Lower lobe of right lung (tissue), 2 donors: ENCODE results near the gene TFPI. TPM values are rescaled to one million over a fixed set of nuclear protein-coding genes. Genes with fewer than 3 reads are reported as not detected.

ENCODE experiments used
- ATAC-seq, 2 donors: fragments of 200-7000 bp; cut with Tn5 transposase; one replicate each; pipeline ENCODE4 v1.9.1; 2020 to 2022; ENCODE audit warnings: mild to moderate bottlenecking in 2 of 2, moderate library complexity in 2 of 2
- DNase-seq: peaks from one replicate; pipeline ENCODE4 v3.0.0-alpha.2; 2020
- H3K27ac ChIP-seq: fragments of 200-600 bp; one replicate; pipeline ENCODE4 v1.8.0; 2022
- H3K27me3 ChIP-seq: fragments of 200-600 bp; one replicate; pipeline ENCODE4 v1.8.0; 2022; ENCODE audit warnings: low read depth
- H3K36me3 ChIP-seq: fragments of 200-600 bp; one replicate; pipeline ENCODE4 v1.8.0; 2022; ENCODE audit warnings: mild to moderate bottlenecking
- H3K4me1 ChIP-seq: fragments of 200-600 bp; one replicate; pipeline ENCODE4 v1.8.0; 2022
- H3K4me3 ChIP-seq: fragments of 200-600 bp; one replicate; pipeline ENCODE4 v1.8.0; 2022; ENCODE audit warnings: mild to moderate bottlenecking
- H3K9me3 ChIP-seq: fragments of 200-600 bp; one replicate; pipeline ENCODE4 v1.8.0; 2022
- intact Hi-C: fragments of 100-400 bp; cut with DNase I; formaldehyde crosslinking; loops from one replicate; pipeline ENCODE4 v1.11.0; 2022
- total RNA-seq: library from RNA; stranded (reverse); fragmentation: NEBNext Ultra II Directional; extraction: Animal tissue kit (Norgen Biotek cat#: 25700); gene quantifications from one replicate; pipeline ENCODE4 v1.2.1, GENCODE V29; 2021
- TF ChIP-seq, protein P1 (sequence below): fragments of 200-600 bp; IDR thresholded peaks from one replicate; pipeline ENCODE4 v1.8.0; 2022; ENCODE audit warnings: antibody characterized with exemption, mild to moderate bottlenecking
- donor health status: DM: no; HTN: yes; CAD: no; lungs with severe emphysema.

The TFPI gene
- total RNA-seq, 1 donor from 2014 or later = 311 TPM

DNA sequence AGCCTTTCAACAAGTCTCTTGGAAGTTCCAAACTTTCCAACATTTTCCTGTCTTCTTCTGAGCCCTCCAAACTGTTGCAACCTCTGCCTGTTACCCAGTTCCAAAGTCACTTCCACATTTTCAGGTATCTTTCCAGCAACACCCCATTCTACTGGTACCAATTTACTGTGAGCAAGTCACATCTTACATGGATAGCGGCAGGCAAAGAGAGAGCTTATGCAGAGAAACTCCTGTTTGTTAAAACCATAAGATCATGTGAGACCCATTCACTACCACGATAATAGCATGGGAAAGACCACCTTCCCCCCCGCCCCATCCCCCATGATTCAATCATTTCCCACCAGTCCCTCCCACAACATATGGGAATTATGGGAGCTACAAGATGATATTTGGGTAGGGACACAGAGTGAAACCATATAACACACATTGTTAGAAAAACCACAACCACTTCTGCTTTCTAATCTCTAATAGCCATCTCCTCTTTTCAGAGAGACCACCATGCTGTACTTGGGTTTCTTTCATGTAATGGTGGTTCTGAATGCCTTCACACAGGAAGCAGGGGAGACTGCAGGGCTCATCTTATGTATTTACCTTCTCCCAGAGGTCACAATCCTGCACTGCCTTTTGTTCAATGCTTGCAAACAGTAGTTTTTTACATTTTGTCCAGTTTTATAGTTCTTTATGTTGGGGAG is 60.2 kb downstream of the TFPI start:
- H3K9me3 ChIP-seq = no peaks in the 10 kb centered on the region
- H3K36me3 ChIP-seq = peaks cover 38% of the 10 kb centered on the region
- H3K27ac ChIP-seq = no peak overlapping the region
- intact Hi-C loops = no loop called here
- H3K4me1 ChIP-seq = peaks cover 13% of the 10 kb centered on the region
- H3K27me3 ChIP-seq = no peaks in the 10 kb centered on the region
- TF ChIP-seq, protein P1, sequence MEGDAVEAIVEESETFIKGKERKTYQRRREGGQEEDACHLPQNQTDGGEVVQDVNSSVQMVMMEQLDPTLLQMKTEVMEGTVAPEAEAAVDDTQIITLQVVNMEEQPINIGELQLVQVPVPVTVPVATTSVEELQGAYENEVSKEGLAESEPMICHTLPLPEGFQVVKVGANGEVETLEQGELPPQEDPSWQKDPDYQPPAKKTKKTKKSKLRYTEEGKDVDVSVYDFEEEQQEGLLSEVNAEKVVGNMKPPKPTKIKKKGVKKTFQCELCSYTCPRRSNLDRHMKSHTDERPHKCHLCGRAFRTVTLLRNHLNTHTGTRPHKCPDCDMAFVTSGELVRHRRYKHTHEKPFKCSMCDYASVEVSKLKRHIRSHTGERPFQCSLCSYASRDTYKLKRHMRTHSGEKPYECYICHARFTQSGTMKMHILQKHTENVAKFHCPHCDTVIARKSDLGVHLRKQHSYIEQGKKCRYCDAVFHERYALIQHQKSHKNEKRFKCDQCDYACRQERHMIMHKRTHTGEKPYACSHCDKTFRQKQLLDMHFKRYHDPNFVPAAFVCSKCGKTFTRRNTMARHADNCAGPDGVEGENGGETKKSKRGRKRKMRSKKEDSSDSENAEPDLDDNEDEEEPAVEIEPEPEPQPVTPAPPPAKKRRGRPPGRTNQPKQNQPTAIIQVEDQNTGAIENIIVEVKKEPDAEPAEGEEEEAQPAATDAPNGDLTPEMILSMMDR = no peak
- DNase-seq = no peak
- no peak overlapping the region for H3K4me3 ChIP-seq
- ATAC-seq = no peak

DNA sequence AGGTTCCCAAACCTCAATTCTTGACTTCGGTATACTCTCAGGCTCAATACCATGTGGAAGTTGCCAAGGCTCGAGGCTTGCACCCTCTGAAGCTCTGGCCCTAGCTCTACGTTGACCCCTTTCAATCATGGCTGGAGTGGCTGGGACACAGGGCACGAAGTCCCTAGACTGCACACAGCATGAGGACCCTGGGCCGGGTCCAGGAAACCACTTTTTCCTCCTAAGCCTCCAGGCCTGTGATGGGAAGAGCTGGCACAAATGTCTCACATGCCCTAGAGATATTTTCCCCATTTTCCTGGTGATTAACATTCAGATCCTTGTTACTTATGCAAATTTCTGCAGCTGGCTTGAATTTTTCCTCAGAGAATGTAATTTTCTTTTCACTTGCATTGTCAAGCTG is 61.1 kb downstream of the TFPI start:
- intact Hi-C loops = no loop called here
- Histone ChIP-seq H3K36me3 (peaks cover 38% of the 10 kb centered on the region), H3K27ac (no peak overlapping the region), H3K9me3 (no peaks in the 10 kb centered on the region), H3K4me1 (peaks cover 13% of the 10 kb centered on the region), H3K27me3 (no peaks in the 10 kb centered on the region), H3K4me3 (no peak overlapping the region)
- DNase-seq (no peak), ATAC-seq (no peak)
- TF ChIP-seq, protein P1 = no peak

DNA sequence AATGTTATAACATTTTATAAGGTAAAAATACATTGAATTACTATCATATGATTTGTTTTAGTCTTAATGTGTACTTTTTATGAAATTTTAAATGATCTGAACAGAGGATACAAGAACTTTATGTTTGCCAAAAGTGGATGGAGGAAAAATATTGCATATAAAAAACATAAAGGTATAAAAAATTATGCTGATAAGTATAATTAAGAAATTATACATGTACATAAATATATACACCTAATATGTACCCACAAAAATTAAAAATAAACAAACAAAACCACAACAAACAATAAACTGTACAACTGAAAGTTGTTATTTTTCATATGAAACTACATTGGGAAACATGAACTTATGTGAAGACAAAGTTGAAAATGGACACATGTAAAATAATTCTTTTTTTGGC is 68.0 kb downstream of the TFPI start:
- DNase-seq (no peak), ATAC-seq (no peak)
- Histone ChIP-seq H3K4me1 (peaks cover 13% of the 10 kb centered on the region), H3K27me3 (no peaks in the 10 kb centered on the region), H3K36me3 (peaks cover 8% of the 10 kb centered on the region), H3K9me3 (no peaks in the 10 kb centered on the region), H3K4me3 (no peak overlapping the region), H3K27ac (no peak overlapping the region)
- intact Hi-C loops = no loop called here
- TF ChIP-seq, protein P1 = no peak

DNA sequence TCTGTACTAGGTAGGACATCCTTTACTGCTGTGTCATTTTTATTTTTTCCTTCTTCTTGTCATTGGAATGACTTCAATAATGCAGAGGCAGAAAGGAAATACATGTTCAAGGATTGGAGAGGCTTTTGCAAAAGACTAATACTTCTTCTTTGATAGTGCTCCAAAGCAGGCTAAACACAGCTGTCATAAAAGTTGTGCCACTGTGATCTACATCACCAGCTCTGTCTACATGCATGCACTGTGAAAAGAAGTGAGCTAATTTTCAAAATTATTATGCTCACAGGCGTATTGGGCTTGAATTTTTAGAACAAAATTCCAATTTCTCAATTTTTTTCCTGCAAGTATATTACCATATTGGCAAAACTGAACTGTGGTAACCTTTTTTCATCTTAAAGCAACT is 68.7 kb downstream of the TFPI start:
- DNase-seq (no peak), ATAC-seq (no peak)
- peaks cover 9% of the 10 kb centered on the region for H3K36me3 ChIP-seq
- intact Hi-C loops = no loop called here
- TF ChIP-seq, protein P1 = no peak
- H3K27ac ChIP-seq = no peak overlapping the region
- H3K4me1 ChIP-seq = peaks cover 12% of the 10 kb centered on the region
- no peak overlapping the region for H3K4me3 ChIP-seq
- no peaks in the 10 kb centered on the region for H3K9me3 ChIP-seq
- H3K27me3 ChIP-seq = no peaks in the 10 kb centered on the region

DNA sequence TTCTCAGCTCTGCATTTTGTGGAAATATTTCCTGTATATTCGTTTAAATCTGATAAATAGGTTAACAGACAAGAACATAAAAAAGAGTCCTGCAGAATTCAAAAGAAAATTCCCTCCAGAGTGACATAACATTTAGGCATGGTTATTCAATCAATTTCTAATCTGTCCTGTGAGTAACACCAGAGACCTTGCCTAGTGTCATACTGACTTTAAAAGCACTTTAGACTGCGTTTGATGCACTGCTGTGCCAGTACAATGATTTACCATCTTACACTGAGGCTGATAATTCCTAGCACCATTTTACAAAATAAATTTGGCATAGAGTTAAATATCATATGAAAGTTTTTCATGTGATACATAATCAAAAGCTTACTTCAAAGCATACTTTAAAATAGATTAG is 70.7 kb downstream of the TFPI start:
- ATAC-seq (no peak), DNase-seq (no peak)
- intact Hi-C loops = no loop called here
- H3K4me1 ChIP-seq = no peaks in the 10 kb centered on the region
- no peak overlapping the region for H3K27ac ChIP-seq
- H3K9me3 ChIP-seq = no peaks in the 10 kb centered on the region
- no peak overlapping the region for H3K4me3 ChIP-seq
- H3K27me3 ChIP-seq = no peaks in the 10 kb centered on the region
- H3K36me3 ChIP-seq = peaks cover 14% of the 10 kb centered on the region
- TF ChIP-seq, protein P1 = no peak
